Ishikawa (cell line): Measurements from ENCODE around the gene SLC28A1.

ENCODE experiments used
- CEBPB ChIP-seq: IDR thresholded peaks from 2 replicates; pipeline ENCODE4 v1.6.1; 2012
- CREB1 ChIP-seq: IDR thresholded peaks from 2 replicates; pipeline ENCODE4 v1.6.1; 2012; ENCODE audit warnings: low read depth
- EP300 ChIP-seq: IDR thresholded peaks from 2 replicates; pipeline ENCODE4 v1.6.1; 2012; ENCODE audit warnings: borderline replicate concordance
- FOXM1 ChIP-seq: IDR thresholded peaks from 2 replicates; pipeline ENCODE4 v1.6.1; 2012; ENCODE audit warnings: low read depth, borderline replicate concordance
- MAX ChIP-seq: IDR thresholded peaks from 2 replicates; pipeline ENCODE4 v1.6.1; 2012
- RAD21 ChIP-seq: IDR thresholded peaks from 2 replicates; pipeline ENCODE4 v1.6.1; 2012; ENCODE audit warnings: low read depth
- REST ChIP-seq: IDR thresholded peaks from 2 replicates; pipeline ENCODE4 v1.6.1; 2012; ENCODE audit warnings: low read depth, mild to moderate bottlenecking
- TAF1 ChIP-seq: IDR thresholded peaks from 2 replicates; pipeline ENCODE4 v1.6.1; 2012; ENCODE audit warnings: low read depth, mild to moderate bottlenecking
- TEAD4 ChIP-seq: IDR thresholded peaks from 2 replicates; pipeline ENCODE4 v1.6.1; 2012
- USF1 ChIP-seq: IDR thresholded peaks from 2 replicates; pipeline ENCODE4 v1.6.1; 2012

GRCh38 chr15:84898761-84899160 is 14.3 kb downstream of the SLC28A1 start:
- no peak for TF ChIP-seq TAF1
- no peak for TF ChIP-seq REST
- no peak for TF ChIP-seq CEBPB
- TF ChIP-seq USF1, result no peak
- TF ChIP-seq TEAD4, result no peak
- TF ChIP-seq RAD21, result no peak
- TF ChIP-seq EP300, result no peak
- TF ChIP-seq CREB1, result no peak
- no peak for TF ChIP-seq FOXM1
- TF ChIP-seq MAX, result no peak
